Endodermal cell (in vitro differentiated cells): ENCODE data around the gene LPIN2. TPM values are rescaled to one million over a fixed set of nuclear protein-coding genes. Genes with fewer than 3 reads are reported as not detected.
A peak's percentile ranks its signal among the peaks of the same experiment; 100 is the strongest.

ENCODE experiments used
- DNase-seq: peaks from one replicate; pipeline ENCODE4 v3.0.0-alpha.2; 2017
- H3K27ac ChIP-seq: 2 replicates; pipeline ENCODE4 v1.5.1; 2013; ENCODE audit warnings: mild to moderate bottlenecking, low read depth, low read length, moderate library complexity
- H3K27me3 ChIP-seq: 2 replicates; pipeline ENCODE4 v1.6.1; 2013; ENCODE audit warnings: mild to moderate bottlenecking, low read length, moderate library complexity; ENCODE audit not compliant: insufficient read depth, control insufficient read depth, poor library complexity, severe bottlenecking
- H3K36me3 ChIP-seq: 2 replicates; pipeline ENCODE4 v1.7.0; 2013; ENCODE audit warnings: mild to moderate bottlenecking, low read length, moderate library complexity; ENCODE audit not compliant: control insufficient read depth, insufficient read depth
- H3K4me1 ChIP-seq: one replicate; pipeline ENCODE4 v1.7.0; 2013; ENCODE audit warnings: low read length; ENCODE audit not compliant: control insufficient read depth, insufficient read depth
- H3K4me3 ChIP-seq: 2 replicates; pipeline ENCODE4 v1.5.1; 2013; ENCODE audit warnings: mild to moderate bottlenecking, low read length, moderate library complexity
- H3K9ac ChIP-seq: 2 replicates; pipeline ENCODE4 v1.6.1; 2013; ENCODE audit warnings: mild to moderate bottlenecking, low read length, moderate library complexity; ENCODE audit not compliant: poor library complexity, severe bottlenecking; ENCODE audit errors: extremely low read depth
- H3K9me3 ChIP-seq: 2 replicates; pipeline ENCODE4 v1.6.1; 2013; ENCODE audit warnings: mild to moderate bottlenecking, low read length, moderate library complexity; ENCODE audit not compliant: control insufficient read depth
- H3K27ac Mint-ChIP-seq: 2 replicates; pipeline ENCODE4 v1.8.0; 2020; ENCODE audit warnings: mixed read lengths
- H3K27me3 Mint-ChIP-seq: 2 replicates; pipeline ENCODE4 v1.8.0; 2021; ENCODE audit warnings: mild to moderate bottlenecking, mixed read lengths; ENCODE audit not compliant: insufficient read depth
- H3K36me3 Mint-ChIP-seq: 2 replicates; pipeline ENCODE4 v1.8.0; 2020; ENCODE audit warnings: low read depth, mixed read lengths
- H3K4me1 Mint-ChIP-seq: 2 replicates; pipeline ENCODE4 v1.8.0; 2020; ENCODE audit warnings: mixed read lengths
- H3K4me3 Mint-ChIP-seq: 2 replicates; pipeline ENCODE4 v1.8.0; 2020; ENCODE audit warnings: mild to moderate bottlenecking, moderate library complexity, mixed read lengths
- H3K9me3 Mint-ChIP-seq: 2 replicates; pipeline ENCODE4 v1.8.0; 2020; ENCODE audit warnings: mild to moderate bottlenecking, mixed read lengths
- CTCF ChIP-seq: fragments of 200-600 bp; sonication (generic); conservative IDR thresholded peaks from 2 replicates; pipeline ENCODE4 v1.5.0; 2021; ENCODE audit warnings: antibody characterized with exemption, mild to moderate bottlenecking
- WGBS, 2 experiments: methylation state at CpG; one replicate each; pipeline versions ENCODE4 v1.1.5 to v1.1.7; 2013; ENCODE audit warnings: missing lambda C conversion rate in 2 of 2, mixed read lengths in 1 of 2; ENCODE audit not compliant: insufficient coverage in 1 of 2, insufficient read length in 1 of 2; 5-methylcytosine and 5-hydroxymethylcytosine counted together
- total RNA-seq, 2 donors: library from RNA; stranded (reverse); fragmentation: NEBNext Ultra II Directional in 1 of 2; extraction: Animal tissue kit (Norgen Biotek cat#: 25700) in 1 of 2; gene quantifications; 2 replicates in 1 of 2; 3 replicates in 1 of 2; pipeline ENCODE4 v1.2.1, GENCODE V29; 2021

Gene LPIN2
- total RNA-seq, 2 donors from 2014 or later, result 22.9 to 31.8 TPM

- Histone ChIP-seq H3K27me3 (no peaks in the 10 kb centered on the region), H3K9ac (no peak overlapping the region), H3K4me3 (no peak overlapping the region), H3K4me1 (no peaks in the 10 kb centered on the region), H3K36me3 (no peaks in the 10 kb centered on the region), H3K9me3 (peaks cover 11% of the 10 kb centered on the region), H3K27ac (no peak overlapping the region)
- H3K9me3 Mint-ChIP-seq, result no peaks in the 10 kb centered on the region
- no peak for TF ChIP-seq CTCF
- no peak overlapping the region for H3K27ac Mint-ChIP-seq
- 92 to 100% methylated on average over 2 of the region's 2 CpGs for WGBS, 2 experiments
- H3K4me1 Mint-ChIP-seq, result peaks cover 36% of the 10 kb centered on the region
- H3K27me3 Mint-ChIP-seq, result no peaks in the 10 kb centered on the region
- no peak overlapping the region for H3K4me3 Mint-ChIP-seq
- DNase-seq, result no peak
- H3K36me3 Mint-ChIP-seq, result peaks cover 2% of the 10 kb centered on the region
Observed at GRCh38 chr18:2984703-2985261, 28.2 kb downstream of the LPIN2 start.

GRCh38 chr18:2984091-2984490 lies 28.9 kb downstream of the LPIN2 start:
- Mint-ChIP-seq H3K36me3 (peaks cover 2% of the 10 kb centered on the region), H3K9me3 (no peaks in the 10 kb centered on the region), H3K27me3 (no peaks in the 10 kb centered on the region), H3K4me3 (no peak overlapping the region), H3K4me1 (peaks cover 36% of the 10 kb centered on the region), H3K27ac (no peak overlapping the region)
- Histone ChIP-seq H3K4me1 (no peaks in the 10 kb centered on the region), H3K9ac (no peak overlapping the region), H3K27ac (no peak overlapping the region), H3K27me3 (no peaks in the 10 kb centered on the region), H3K4me3 (no peak overlapping the region), H3K36me3 (no peaks in the 10 kb centered on the region), H3K9me3 (peaks cover 11% of the 10 kb centered on the region)
- TF ChIP-seq CTCF, result no peak
- no peak for DNase-seq
- WGBS, 2 experiments, result 96% methylated on average over 3 of the region's 3 CpGs; no CpG with 5 or more reads in 1 of the 2 experiments

GRCh38 chr18:2983296-2983695 lies 29.6 kb downstream of the LPIN2 start:
- peaks cover 36% of the 10 kb centered on the region for H3K4me1 Mint-ChIP-seq
- H3K27ac Mint-ChIP-seq, result peak overlapping the region; percentile 67
- no peak overlapping the region for H3K4me3 Mint-ChIP-seq
- WGBS, 2 experiments, result 80 to 100% methylated on average over 1 to 2 of the region's 2 CpGs
- H3K9me3 ChIP-seq, result peaks cover 11% of the 10 kb centered on the region
- H3K9me3 Mint-ChIP-seq, result no peaks in the 10 kb centered on the region
- no peak overlapping the region for H3K27ac ChIP-seq
- no peak overlapping the region for H3K9ac ChIP-seq
- no peaks in the 10 kb centered on the region for H3K27me3 ChIP-seq
- H3K27me3 Mint-ChIP-seq, result no peaks in the 10 kb centered on the region
- no peaks in the 10 kb centered on the region for H3K36me3 ChIP-seq
- no peak overlapping the region for H3K4me3 ChIP-seq
- peaks cover 3% of the 10 kb centered on the region for H3K36me3 Mint-ChIP-seq
- DNase-seq, result no peak
- H3K4me1 ChIP-seq, result no peaks in the 10 kb centered on the region
- TF ChIP-seq CTCF, result no peak
